Endodermal cell (in vitro differentiated cells): ENCODE results near the gene TMEM143. TPM values are rescaled to one million over a fixed set of nuclear protein-coding genes. Genes with fewer than 3 reads are reported as not detected.

Experiments
- DNase-seq: peaks from one replicate; pipeline ENCODE4 v3.0.0-alpha.2; 2017
- H3K27ac ChIP-seq: 2 replicates; pipeline ENCODE4 v1.5.1; 2013; ENCODE audit warnings: mild to moderate bottlenecking, low read depth, low read length, moderate library complexity
- H3K27me3 ChIP-seq: 2 replicates; pipeline ENCODE4 v1.6.1; 2013; ENCODE audit warnings: mild to moderate bottlenecking, low read length, moderate library complexity; ENCODE audit not compliant: insufficient read depth, control insufficient read depth, poor library complexity, severe bottlenecking
- H3K36me3 ChIP-seq: 2 replicates; pipeline ENCODE4 v1.7.0; 2013; ENCODE audit warnings: mild to moderate bottlenecking, low read length, moderate library complexity; ENCODE audit not compliant: control insufficient read depth, insufficient read depth
- H3K4me1 ChIP-seq: one replicate; pipeline ENCODE4 v1.7.0; 2013; ENCODE audit warnings: low read length; ENCODE audit not compliant: control insufficient read depth, insufficient read depth
- H3K4me3 ChIP-seq: 2 replicates; pipeline ENCODE4 v1.5.1; 2013; ENCODE audit warnings: mild to moderate bottlenecking, low read length, moderate library complexity
- H3K9ac ChIP-seq: 2 replicates; pipeline ENCODE4 v1.6.1; 2013; ENCODE audit warnings: mild to moderate bottlenecking, low read length, moderate library complexity; ENCODE audit not compliant: poor library complexity, severe bottlenecking; ENCODE audit errors: extremely low read depth
- H3K9me3 ChIP-seq: 2 replicates; pipeline ENCODE4 v1.6.1; 2013; ENCODE audit warnings: mild to moderate bottlenecking, low read length, moderate library complexity; ENCODE audit not compliant: control insufficient read depth
- H3K27ac Mint-ChIP-seq: 2 replicates; pipeline ENCODE4 v1.8.0; 2020; ENCODE audit warnings: mixed read lengths
- H3K27me3 Mint-ChIP-seq: 2 replicates; pipeline ENCODE4 v1.8.0; 2021; ENCODE audit warnings: mild to moderate bottlenecking, mixed read lengths; ENCODE audit not compliant: insufficient read depth
- H3K36me3 Mint-ChIP-seq: 2 replicates; pipeline ENCODE4 v1.8.0; 2020; ENCODE audit warnings: low read depth, mixed read lengths
- H3K4me1 Mint-ChIP-seq: 2 replicates; pipeline ENCODE4 v1.8.0; 2020; ENCODE audit warnings: mixed read lengths
- H3K4me3 Mint-ChIP-seq: 2 replicates; pipeline ENCODE4 v1.8.0; 2020; ENCODE audit warnings: mild to moderate bottlenecking, moderate library complexity, mixed read lengths
- H3K9me3 Mint-ChIP-seq: 2 replicates; pipeline ENCODE4 v1.8.0; 2020; ENCODE audit warnings: mild to moderate bottlenecking, mixed read lengths
- WGBS, 2 experiments: methylation state at CpG; one replicate each; pipeline versions ENCODE4 v1.1.5 to v1.1.7; 2013; ENCODE audit warnings: missing lambda C conversion rate in 2 of 2, mixed read lengths in 1 of 2; ENCODE audit not compliant: insufficient coverage in 1 of 2, insufficient read length in 1 of 2; 5-methylcytosine and 5-hydroxymethylcytosine counted together
- total RNA-seq, 2 donors: library from RNA; stranded (reverse); fragmentation: NEBNext Ultra II Directional in 1 of 2; extraction: Animal tissue kit (Norgen Biotek cat#: 25700) in 1 of 2; gene quantifications; 2 replicates in 1 of 2; 3 replicates in 1 of 2; pipeline ENCODE4 v1.2.1, GENCODE V29; 2021
- TF ChIP-seq, protein P1 (sequence below): fragments of 200-600 bp; sonication (generic); conservative IDR thresholded peaks from 2 replicates; pipeline ENCODE4 v1.5.0; 2021; ENCODE audit warnings: antibody characterized with exemption, mild to moderate bottlenecking

Gene TMEM143
- total RNA-seq, 2 donors from 2014 or later: 13.9 to 19.1 TPM

DNA sequence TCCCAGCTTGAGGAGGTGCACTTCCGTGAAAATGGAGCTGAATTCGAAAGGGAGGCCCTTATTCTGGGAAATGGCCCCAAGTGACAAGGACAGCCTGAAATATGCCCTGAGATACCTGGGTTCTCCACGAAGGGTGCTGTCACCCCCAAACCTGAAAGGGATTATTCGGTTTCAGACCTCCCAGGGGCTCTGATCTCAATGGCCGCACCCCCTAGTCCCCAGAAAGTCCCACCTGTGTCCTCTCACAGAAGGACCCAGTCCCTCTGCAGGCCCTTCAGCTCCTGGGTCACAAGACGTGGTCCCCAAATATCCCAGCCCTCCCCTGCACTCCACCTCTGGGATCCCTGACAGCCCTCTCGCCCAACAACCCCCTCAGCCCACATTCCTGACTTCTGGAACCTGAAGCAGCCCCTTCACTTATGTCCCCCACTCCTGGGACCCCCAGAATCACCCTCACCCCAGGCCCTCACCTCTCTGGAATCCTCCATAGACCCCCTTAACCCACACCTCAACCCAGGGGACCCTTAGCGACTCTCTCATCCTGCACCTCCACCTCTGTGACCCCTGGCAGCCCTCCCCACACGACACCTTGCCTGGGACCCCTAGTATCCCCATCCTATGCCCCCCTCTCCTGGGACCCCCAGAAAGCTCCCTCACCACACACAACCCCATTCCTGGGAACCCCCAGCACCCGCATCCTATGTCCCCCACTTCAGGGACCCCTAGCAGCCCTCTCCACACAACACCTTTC, 1.0 kb upstream of the TMEM143 start:
- no peaks in the 10 kb centered on the region for H3K9me3 ChIP-seq
- Mint-ChIP-seq H3K36me3 (no peaks in the 10 kb centered on the region), H3K9me3 (no peaks in the 10 kb centered on the region), H3K27me3 (peaks cover 10% of the 10 kb centered on the region), H3K4me1 (no peaks in the 10 kb centered on the region), H3K4me3 (peak overlapping the region; percentile 72), H3K27ac (peak overlapping the region; percentile 35)
- no peaks in the 10 kb centered on the region for H3K4me1 ChIP-seq
- TF ChIP-seq, protein P1, sequence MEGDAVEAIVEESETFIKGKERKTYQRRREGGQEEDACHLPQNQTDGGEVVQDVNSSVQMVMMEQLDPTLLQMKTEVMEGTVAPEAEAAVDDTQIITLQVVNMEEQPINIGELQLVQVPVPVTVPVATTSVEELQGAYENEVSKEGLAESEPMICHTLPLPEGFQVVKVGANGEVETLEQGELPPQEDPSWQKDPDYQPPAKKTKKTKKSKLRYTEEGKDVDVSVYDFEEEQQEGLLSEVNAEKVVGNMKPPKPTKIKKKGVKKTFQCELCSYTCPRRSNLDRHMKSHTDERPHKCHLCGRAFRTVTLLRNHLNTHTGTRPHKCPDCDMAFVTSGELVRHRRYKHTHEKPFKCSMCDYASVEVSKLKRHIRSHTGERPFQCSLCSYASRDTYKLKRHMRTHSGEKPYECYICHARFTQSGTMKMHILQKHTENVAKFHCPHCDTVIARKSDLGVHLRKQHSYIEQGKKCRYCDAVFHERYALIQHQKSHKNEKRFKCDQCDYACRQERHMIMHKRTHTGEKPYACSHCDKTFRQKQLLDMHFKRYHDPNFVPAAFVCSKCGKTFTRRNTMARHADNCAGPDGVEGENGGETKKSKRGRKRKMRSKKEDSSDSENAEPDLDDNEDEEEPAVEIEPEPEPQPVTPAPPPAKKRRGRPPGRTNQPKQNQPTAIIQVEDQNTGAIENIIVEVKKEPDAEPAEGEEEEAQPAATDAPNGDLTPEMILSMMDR: no peak
- H3K9ac ChIP-seq: no peak overlapping the region
- H3K27me3 ChIP-seq: no peaks in the 10 kb centered on the region
- WGBS, 2 experiments: 78 to 85% methylated on average over 6 to 10 of the region's 10 CpGs
- peak overlapping the region; percentile 41 for H3K4me3 ChIP-seq
- H3K27ac ChIP-seq: no peak overlapping the region
- H3K36me3 ChIP-seq: no peaks in the 10 kb centered on the region
- DNase-seq: no peak

DNA sequence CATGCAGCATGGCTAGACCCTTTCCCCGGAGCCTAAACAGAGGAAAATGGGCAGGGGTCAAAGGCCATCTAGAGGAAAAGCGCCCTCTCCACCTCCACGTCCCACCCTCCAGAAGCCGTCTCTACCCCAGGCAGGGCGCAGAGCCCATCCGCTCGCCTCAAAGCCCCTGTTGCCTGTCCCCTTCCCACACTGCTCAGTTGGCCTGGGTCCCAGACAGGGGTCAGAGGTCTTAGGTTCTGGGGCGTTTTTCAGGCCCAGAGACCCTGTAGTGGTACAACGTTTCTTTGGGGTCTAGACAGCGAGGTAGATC, 285 bp downstream of the TMEM143 start:
- 4 to 7% methylated on average over 3 to 10 of the region's 10 CpGs for WGBS, 2 experiments
- no peaks in the 10 kb centered on the region for H3K9me3 Mint-ChIP-seq
- TF ChIP-seq, protein P1: no peak
- no peaks in the 10 kb centered on the region for H3K36me3 Mint-ChIP-seq
- H3K27me3 ChIP-seq: no peaks in the 10 kb centered on the region
- DNase-seq: no peak
- H3K9me3 ChIP-seq: no peaks in the 10 kb centered on the region
- peak overlapping the region; percentile 52 for H3K9ac ChIP-seq
- peak overlapping the region; percentile 86 for H3K4me3 ChIP-seq
- H3K27me3 Mint-ChIP-seq: peaks cover 5% of the 10 kb centered on the region
- no peaks in the 10 kb centered on the region for H3K36me3 ChIP-seq
- no peaks in the 10 kb centered on the region for H3K4me1 ChIP-seq
- peak overlapping the region; percentile 72 for H3K4me3 Mint-ChIP-seq
- no peaks in the 10 kb centered on the region for H3K4me1 Mint-ChIP-seq
- peak overlapping the region; percentile 97 for H3K27ac Mint-ChIP-seq
- peak overlapping the region; percentile 40 for H3K27ac ChIP-seq

DNA sequence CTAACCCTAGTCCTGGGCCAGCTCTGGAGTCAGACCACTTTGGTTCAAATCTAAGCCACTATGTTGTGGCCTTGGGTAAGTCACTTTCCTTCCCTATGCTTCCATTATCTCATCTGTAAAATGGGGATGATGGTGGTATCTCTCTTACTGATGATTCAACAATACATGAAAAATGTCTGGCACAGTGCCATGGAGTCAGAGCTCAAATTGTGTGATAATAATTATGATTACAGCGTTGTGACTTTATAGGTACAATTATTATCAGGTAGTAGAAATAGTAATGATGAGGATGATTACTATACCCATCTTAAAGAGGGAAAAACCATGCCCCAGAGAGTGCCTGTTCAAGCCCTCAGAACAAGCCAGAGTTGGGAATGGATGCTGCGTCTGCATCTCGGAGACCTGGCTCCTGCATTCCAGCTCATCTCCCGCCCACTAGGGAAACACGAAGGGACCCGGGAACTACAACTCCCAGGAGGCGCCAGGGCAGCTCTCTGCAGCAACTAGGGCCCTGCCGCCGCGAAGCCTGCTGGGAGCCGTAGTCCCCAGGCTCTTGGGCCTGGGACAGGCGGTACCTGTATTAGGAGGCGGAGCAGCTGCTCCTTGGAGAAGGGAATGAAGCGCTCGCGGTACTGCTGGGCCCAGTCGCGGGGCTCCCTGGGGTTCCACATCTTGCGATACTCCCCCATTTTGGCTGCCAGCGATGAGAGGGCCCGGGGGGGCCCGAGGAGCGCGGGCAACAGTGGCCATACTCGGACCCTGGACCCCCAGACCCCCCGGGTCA, 832 bp downstream of the TMEM143 start:
- H3K9me3 Mint-ChIP-seq: no peaks in the 10 kb centered on the region
- TF ChIP-seq, protein P1: peak; percentile 11
- H3K27me3 Mint-ChIP-seq: peaks cover 3% of the 10 kb centered on the region
- H3K4me3 Mint-ChIP-seq: peak overlapping the region; percentile 72
- H3K36me3 Mint-ChIP-seq: no peaks in the 10 kb centered on the region
- H3K9me3 ChIP-seq: no peaks in the 10 kb centered on the region
- no peaks in the 10 kb centered on the region for H3K36me3 ChIP-seq
- H3K4me1 Mint-ChIP-seq: no peaks in the 10 kb centered on the region
- H3K4me1 ChIP-seq: no peaks in the 10 kb centered on the region
- H3K9ac ChIP-seq: peak overlapping the region; percentile 52
- peak; percentile 99 for DNase-seq
- peak overlapping the region; percentile 97 for H3K27ac Mint-ChIP-seq
- H3K27me3 ChIP-seq: no peaks in the 10 kb centered on the region
- WGBS, 2 experiments: 5 to 13% methylated on average over 8 to 26 of the region's 26 CpGs
- H3K27ac ChIP-seq: no peak overlapping the region
- H3K4me3 ChIP-seq: peak overlapping the region; percentile 86
